Measurements from ENCODE around the gene CDH23. TPM values are rescaled to one million over a fixed set of nuclear protein-coding genes. Genes with fewer than 3 reads are reported as not detected.

CDH23 gene
- total RNA-seq, 4 donors from 2014 or later: 2.9 to 16.1 (median 5.9) TPM

DNA sequence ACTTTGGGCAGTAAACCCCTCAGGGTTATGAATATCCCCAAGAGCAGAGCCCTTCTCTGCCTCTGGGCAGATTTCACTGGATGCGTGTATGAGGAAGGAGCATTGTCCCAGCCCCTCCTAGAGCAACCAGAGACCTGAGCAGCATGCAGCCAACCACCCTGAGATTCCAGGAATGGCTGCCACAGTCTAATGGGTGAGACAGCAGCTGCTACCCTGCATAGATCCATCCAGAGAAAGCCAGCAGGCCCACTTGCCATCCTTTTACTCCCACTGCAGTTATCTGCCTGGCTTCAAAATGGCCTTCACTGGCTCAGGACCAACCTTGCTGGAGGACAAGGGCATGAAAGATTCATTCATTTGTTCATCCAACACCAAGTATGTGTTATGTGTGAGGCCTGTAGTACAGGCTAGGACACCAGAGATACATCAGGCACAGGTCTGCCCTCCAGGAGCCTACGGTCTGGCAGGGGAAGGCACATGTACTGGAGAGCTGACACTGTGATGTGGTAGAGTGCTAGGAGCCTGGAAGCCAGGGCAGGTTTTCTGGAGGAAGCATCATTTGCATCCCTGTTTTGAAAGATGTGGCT lies 349.0 kb downstream of the CDH23 start:
- H3K27me3 ChIP-seq: no peaks in the 10 kb centered on the region
- in situ Hi-C loops (cut with MboI; ENCODE audit: low pct_ligation_motif_present in 1 of 4, low pct_unique_long_range_greater_than_20kb in 1 of 4, low sequenced_read_pairs in 3 of 4): no loop called here
- H3K27ac ChIP-seq: peak overlapping the region; percentile 83 to 91 (median 84)
- H3K4me3 ChIP-seq: no peak overlapping the region
- TF ChIP-seq CTCF (IDR thresholded peaks at IDR 0.05) (no peak), POLR2A (IDR thresholded peaks at IDR 0.05) (no peak), EP300 (IDR thresholded peaks at IDR 0.05; ENCODE audit: low read depth) (no peak), POLR2AphosphoS5 (IDR thresholded peaks at IDR 0.05) (no peak)
- no peaks in the 10 kb centered on the region for H3K9me3 ChIP-seq
- DNase-seq: no peak
- WGBS, 2 donors (ENCODE audit: low coverage in 1 of 2): 91% methylated on average over 2 of the region's 2 CpGs; no CpG with 5 or more reads in 1 of the 2 donors
- H3K36me3 ChIP-seq: no peaks in the 10 kb centered on the region
- intact Hi-C loops (cut with DNase I; ENCODE audit: low total_unique reads): no loop called here
- H3K4me1 ChIP-seq: peaks cover 40 to 50% (median 42%) of the 10 kb centered on the region in 4 donors

DNA sequence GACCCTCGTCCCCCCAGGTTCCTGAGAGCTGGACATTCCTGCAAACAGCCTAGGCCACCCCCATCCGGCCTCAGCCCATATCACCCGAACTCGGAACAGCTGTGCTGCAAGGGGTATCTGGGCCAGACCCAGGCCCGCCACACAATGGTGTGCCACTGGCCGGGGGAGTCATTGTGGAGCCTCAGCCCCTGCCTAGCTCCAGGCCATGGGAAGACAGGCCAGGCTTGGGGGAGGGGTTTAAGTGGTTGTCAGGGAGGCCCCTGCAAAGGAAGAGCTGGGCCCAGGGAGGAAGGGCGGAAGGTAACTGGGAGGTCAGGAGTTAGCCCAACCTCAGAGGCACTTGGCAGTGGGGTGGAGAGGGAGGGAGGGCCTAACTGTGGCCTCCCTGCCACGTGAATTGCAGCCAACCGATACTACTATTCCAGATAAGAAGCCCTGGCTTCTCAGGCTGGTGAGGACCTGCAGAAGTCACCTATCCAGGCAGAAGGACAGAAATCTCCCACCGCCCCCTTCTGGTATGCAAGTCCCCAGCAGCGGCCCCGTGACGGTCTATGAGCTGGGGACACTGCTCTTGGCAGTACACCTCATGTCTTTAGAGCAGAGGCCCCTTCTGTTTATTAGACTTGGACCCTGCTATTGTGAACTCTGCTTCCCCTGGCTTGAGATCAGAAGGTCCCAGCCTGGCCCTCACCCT lies 349.8 kb downstream of the CDH23 start:
- Histone ChIP-seq H3K4me3 (no peak overlapping the region), H3K27me3 (no peaks in the 10 kb centered on the region), H3K27ac (peak overlapping the region; percentile 83 to 91 (median 84)), H3K36me3 (no peaks in the 10 kb centered on the region), H3K4me1 (peaks cover 40 to 50% (median 41%) of the 10 kb centered on the region in 4 donors), H3K9me3 (no peaks in the 10 kb centered on the region)
- DNase-seq: peak; percentile 57
- 44 to 68% methylated on average over 6 to 13 of the region's 13 CpGs for WGBS, 2 donors (ENCODE audit: low coverage in 1 of 2)
- in situ Hi-C loops (cut with MboI; ENCODE audit: low pct_ligation_motif_present in 1 of 4, low pct_unique_long_range_greater_than_20kb in 1 of 4, low sequenced_read_pairs in 3 of 4): no loop called here
- no peak for TF ChIP-seq POLR2A (IDR thresholded peaks at IDR 0.05)
- TF ChIP-seq CTCF (IDR thresholded peaks at IDR 0.05): no peak
- no peak for TF ChIP-seq POLR2AphosphoS5 (IDR thresholded peaks at IDR 0.05)
- TF ChIP-seq EP300 (IDR thresholded peaks at IDR 0.05; ENCODE audit: low read depth): no peak
- intact Hi-C loops (cut with DNase I; ENCODE audit: low total_unique reads): no loop called here

DNA sequence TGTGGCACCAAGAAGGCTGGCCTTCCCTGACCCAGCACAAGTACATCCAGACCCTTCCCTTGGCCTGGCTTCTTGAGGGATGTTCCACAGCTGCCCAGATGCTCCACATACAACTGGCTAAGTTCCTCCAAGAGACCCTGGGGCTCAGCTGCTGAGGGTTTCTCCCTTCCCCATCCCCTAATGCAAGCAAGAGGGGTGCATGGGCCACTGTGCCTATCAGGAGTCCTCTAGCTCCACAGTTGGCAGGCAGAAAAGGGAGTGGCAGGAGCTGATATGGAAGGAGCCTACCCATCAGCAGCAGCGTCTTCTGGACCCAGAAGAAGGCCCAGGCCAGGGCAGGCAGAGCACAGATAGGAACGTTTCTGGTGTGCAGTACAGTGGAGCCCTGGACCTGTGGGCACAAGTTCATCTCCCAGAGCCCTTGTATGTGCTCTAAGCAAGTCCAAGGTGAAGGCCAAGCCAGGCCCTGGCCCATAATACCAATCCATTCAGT lies 350.4 kb downstream of the CDH23 start:
- in situ Hi-C loops (cut with MboI; ENCODE audit: low pct_ligation_motif_present in 1 of 4, low pct_unique_long_range_greater_than_20kb in 1 of 4, low sequenced_read_pairs in 3 of 4) (no loop called here), intact Hi-C loops (cut with DNase I; ENCODE audit: low total_unique reads) (no loop called here)
- no peak for TF ChIP-seq POLR2AphosphoS5 (IDR thresholded peaks at IDR 0.05)
- no peak for TF ChIP-seq POLR2A (IDR thresholded peaks at IDR 0.05)
- no peak for TF ChIP-seq EP300 (IDR thresholded peaks at IDR 0.05; ENCODE audit: low read depth)
- no peak for TF ChIP-seq CTCF (IDR thresholded peaks at IDR 0.05)
- Histone ChIP-seq H3K4me3 (no peak overlapping the region), H3K36me3 (no peaks in the 10 kb centered on the region), H3K27me3 (no peaks in the 10 kb centered on the region), H3K4me1 (peaks cover 40 to 53% (median 43%) of the 10 kb centered on the region in 4 donors), H3K27ac (peak overlapping the region; percentile 83 to 91 (median 84)), H3K9me3 (no peaks in the 10 kb centered on the region)
- 50% methylated on average over 2 of the region's 2 CpGs; no CpG with 5 or more reads in 1 of the 2 donors for WGBS, 2 donors (ENCODE audit: low coverage in 1 of 2)
- no peak for DNase-seq

All from transverse colon (tissue), 4 donors.